BE2C (cell line): ENCODE data around the gene BACH2.

Source experiments
- DNase-seq: peaks from one replicate; pipeline ENCODE4 v3.0.0-alpha.2; 2020
- H3K27me3 ChIP-seq: fragments of 250-450 bp; sonication (Bioruptor Pico); 2 replicates; pipeline ENCODE4 v1.5.1; 2020; ENCODE audit warnings: mild to moderate bottlenecking
- H3K36me3 ChIP-seq: fragments of 250-450 bp; sonication (Bioruptor Pico); 2 replicates; pipeline ENCODE4 v1.5.1; 2020; ENCODE audit warnings: mild to moderate bottlenecking
- H3K4me1 ChIP-seq: fragments of 250-450 bp; sonication (Bioruptor Pico); 2 replicates; pipeline ENCODE4 v1.5.1; 2020
- H3K4me3 ChIP-seq: 2 replicates; pipeline ENCODE4 v1.5.1; 2011; ENCODE audit warnings: low read depth, low read length
- H3K9me3 ChIP-seq: fragments of 250-450 bp; sonication (Bioruptor Pico); 2 replicates; pipeline ENCODE4 v1.5.1; 2020
- TF ChIP-seq, protein P1 (sequence below): IDR thresholded peaks from 2 replicates; pipeline ENCODE4 v1.5.1; 2012; ENCODE audit warnings: mild to moderate bottlenecking, low read depth, low read length

Gene BACH2

DNA sequence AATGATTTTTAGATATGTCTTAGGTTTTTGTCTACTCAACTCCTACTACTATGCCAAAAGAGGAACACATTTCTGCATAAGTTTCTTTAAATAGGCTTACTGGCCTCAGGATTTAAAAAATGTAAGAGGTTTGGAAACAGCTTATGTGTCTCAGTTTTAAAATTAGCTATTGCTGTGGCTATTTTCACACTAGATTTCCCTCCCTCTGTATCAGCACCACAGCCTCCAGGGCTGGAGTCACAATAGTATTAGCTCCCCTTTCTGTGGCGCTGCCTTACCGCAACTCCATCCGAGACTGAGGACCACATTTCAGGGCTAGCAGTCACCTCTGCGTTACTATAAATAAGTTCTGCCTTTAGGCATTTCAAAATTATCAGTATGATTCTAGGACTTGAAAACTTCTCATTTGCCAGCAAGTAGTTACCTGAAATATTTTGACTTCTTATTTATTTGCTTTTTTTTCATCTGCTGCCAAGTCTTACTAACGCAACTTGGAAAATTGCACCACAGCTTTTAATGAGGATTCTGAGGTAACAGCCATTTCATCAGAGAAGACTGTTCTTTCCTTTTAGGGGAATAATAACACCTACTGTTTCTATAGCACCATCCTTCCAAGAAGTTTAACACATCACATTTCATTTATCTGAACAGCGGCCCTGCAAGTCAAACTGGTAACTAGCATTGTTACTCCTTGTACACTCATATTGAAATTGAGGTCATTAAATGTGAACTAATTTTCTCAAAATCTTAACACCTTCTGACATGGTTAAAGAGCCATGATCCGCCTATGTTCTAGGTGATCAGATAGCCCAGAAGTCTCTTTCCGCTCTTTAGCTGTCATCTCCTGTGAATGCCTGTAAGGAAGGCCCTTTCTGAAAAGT, 296.5 kb downstream of the BACH2 start:
- Histone ChIP-seq H3K4me3 (no peak overlapping the region), H3K27me3 (no peaks in the 10 kb centered on the region), H3K36me3 (no peaks in the 10 kb centered on the region), H3K9me3 (no peaks in the 10 kb centered on the region), H3K4me1 (no peaks in the 10 kb centered on the region; the same call in 1 of the 2 replicates)
- DNase-seq = no peak
- TF ChIP-seq, protein P1, sequence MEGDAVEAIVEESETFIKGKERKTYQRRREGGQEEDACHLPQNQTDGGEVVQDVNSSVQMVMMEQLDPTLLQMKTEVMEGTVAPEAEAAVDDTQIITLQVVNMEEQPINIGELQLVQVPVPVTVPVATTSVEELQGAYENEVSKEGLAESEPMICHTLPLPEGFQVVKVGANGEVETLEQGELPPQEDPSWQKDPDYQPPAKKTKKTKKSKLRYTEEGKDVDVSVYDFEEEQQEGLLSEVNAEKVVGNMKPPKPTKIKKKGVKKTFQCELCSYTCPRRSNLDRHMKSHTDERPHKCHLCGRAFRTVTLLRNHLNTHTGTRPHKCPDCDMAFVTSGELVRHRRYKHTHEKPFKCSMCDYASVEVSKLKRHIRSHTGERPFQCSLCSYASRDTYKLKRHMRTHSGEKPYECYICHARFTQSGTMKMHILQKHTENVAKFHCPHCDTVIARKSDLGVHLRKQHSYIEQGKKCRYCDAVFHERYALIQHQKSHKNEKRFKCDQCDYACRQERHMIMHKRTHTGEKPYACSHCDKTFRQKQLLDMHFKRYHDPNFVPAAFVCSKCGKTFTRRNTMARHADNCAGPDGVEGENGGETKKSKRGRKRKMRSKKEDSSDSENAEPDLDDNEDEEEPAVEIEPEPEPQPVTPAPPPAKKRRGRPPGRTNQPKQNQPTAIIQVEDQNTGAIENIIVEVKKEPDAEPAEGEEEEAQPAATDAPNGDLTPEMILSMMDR = no peak

DNA sequence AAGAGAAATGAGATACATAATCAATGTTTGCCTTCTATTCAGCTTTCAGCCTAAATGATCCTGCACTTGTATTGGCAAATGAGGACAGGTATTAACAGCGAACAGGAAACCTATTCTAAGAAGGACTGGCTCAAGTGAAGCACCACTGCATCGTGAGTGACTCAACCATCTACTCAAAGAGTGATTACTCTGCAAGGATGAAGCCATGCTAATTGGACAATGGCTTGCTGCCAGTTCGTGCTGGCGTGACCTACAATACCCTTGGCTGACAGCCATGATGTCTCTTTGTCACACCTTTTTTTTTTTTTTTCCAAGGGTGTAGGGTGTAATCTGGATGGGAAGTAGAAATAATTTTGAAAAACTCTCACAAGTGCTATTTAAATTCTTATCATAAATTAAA, 297.5 kb downstream of the BACH2 start:
- DNase-seq = peak; percentile 37
- H3K36me3 ChIP-seq = no peaks in the 10 kb centered on the region
- no peak overlapping the region for H3K4me3 ChIP-seq
- H3K27me3 ChIP-seq = no peaks in the 10 kb centered on the region
- no peaks in the 10 kb centered on the region; the same call in 1 of the 2 replicates for H3K4me1 ChIP-seq
- H3K9me3 ChIP-seq = no peaks in the 10 kb centered on the region
- TF ChIP-seq, protein P1 = no peak

DNA sequence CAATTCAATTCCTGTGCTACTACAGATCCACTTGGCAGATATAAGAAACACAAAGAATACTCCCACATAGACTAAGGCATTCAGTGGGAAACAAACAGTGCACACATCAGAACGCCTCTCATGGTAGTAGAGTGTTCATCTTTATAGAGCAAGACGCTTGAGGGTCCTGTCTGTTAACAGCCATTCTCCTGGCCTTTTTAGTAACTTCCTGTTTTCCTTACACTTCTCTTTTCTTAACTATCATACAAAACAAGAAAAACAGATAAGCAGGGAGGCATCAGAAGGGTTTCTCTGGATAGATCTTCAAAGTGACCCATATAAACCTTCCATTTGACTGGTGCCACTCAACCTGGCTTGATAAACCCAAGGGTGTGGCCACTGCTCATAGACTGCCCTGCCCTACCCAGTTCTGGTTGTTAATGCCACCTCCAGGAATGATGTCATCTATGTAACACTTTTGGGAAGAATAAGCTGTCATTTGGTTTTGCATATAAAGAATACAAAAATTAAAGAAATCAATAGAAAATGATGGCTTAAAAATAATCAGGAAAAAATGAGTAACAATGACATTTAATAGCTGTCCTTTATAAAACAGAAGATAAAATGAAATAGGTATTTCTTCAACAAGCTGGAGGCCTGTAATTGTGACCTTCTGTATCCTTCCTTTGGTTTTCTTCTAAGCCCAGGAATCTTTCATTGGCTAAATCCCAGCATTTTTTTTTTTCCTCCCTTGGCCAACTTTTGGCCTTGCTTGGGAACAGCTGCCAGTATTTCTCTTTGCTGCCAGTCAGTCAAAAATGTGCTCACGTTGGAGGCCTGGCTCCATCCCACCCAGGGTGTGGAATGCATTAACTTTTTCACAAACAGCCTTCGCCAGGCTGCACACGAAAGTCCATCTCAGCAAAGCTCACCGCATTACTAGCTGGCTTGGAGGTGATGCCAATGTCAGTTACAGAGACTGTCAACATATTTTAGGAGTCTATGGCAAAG, 298.9 kb downstream of the BACH2 start:
- Histone ChIP-seq H3K27me3 (no peaks in the 10 kb centered on the region), H3K4me1 (no peaks in the 10 kb centered on the region; the same call in 1 of the 2 replicates), H3K36me3 (no peaks in the 10 kb centered on the region), H3K4me3 (no peak overlapping the region), H3K9me3 (no peaks in the 10 kb centered on the region)
- DNase-seq = no peak
- TF ChIP-seq, protein P1 = no peak

DNA sequence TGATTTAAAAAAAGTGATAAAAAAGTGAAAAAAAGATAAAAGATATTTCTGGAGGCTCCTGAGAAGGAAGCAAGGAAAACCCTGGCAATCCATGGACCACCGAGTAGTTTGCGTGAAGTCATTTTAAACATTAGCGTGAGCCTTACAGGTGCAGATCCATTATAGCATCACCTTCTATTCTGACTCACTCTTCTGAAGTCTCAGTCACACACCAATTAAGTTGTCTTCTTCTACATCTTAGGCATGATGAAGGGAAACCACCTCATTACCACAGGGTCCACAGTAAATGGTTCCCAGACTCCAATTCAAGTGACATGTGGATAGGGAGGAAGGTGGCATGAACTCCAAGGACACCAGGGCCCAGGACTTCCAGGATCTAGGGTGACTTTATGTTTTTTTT, 303.2 kb downstream of the BACH2 start:
- Histone ChIP-seq H3K36me3 (no peaks in the 10 kb centered on the region), H3K4me1 (no peaks in the 10 kb centered on the region; the same call in 1 of the 2 replicates), H3K9me3 (no peaks in the 10 kb centered on the region), H3K4me3 (no peak overlapping the region), H3K27me3 (no peaks in the 10 kb centered on the region)
- DNase-seq = no peak
- TF ChIP-seq, protein P1 = no peak

DNA sequence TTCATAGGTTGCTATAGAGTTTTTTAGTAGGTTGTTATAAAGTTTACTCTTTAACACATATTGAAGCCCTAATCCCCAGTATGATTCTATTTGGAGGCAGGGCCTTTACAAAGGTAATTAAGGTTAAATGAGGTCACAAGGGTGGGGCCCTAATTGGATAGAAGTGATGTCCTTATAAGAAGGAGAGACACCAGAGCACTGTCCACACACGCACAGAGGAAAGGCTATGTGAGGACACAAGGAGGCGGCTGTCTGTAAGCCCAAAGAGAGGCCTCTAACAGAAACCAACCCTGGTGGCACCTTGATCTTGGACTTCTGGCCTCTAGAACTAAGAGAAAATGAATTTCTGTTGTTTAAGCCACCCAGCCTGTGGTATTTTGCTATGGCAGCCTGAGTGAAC, 303.8 kb downstream of the BACH2 start:
- TF ChIP-seq, protein P1 = no peak
- H3K36me3 ChIP-seq = no peaks in the 10 kb centered on the region
- H3K4me3 ChIP-seq = no peak overlapping the region
- no peaks in the 10 kb centered on the region for H3K27me3 ChIP-seq
- H3K9me3 ChIP-seq = no peaks in the 10 kb centered on the region
- no peak for DNase-seq
- H3K4me1 ChIP-seq = no peaks in the 10 kb centered on the region; the same call in 1 of the 2 replicates
